Neural progenitor cell (in vitro differentiated cells): Measurements from ENCODE around the gene DLGAP4.

Experiments used
- EZH2 ChIP-seq: fragments of 200-600 bp; sonication (generic); IDR thresholded peaks from 2 replicates; pipeline ENCODE4 v1.6.1; 2017; ENCODE audit warnings: antibody characterized with exemption, mild to moderate bottlenecking, moderate library complexity
- EZH2phosphoT487 ChIP-seq: fragments of 200-600 bp; sonication (generic); IDR thresholded peaks from 2 replicates; pipeline ENCODE4 v1.6.1; 2017; ENCODE audit warnings: antibody characterized with exemption
- TF ChIP-seq, protein P1 (sequence below): fragments of 200-600 bp; sonication (generic); IDR thresholded peaks from 2 replicates; pipeline ENCODE4 v1.5.1; 2017; ENCODE audit warnings: antibody characterized with exemption, mild to moderate bottlenecking

DNA sequence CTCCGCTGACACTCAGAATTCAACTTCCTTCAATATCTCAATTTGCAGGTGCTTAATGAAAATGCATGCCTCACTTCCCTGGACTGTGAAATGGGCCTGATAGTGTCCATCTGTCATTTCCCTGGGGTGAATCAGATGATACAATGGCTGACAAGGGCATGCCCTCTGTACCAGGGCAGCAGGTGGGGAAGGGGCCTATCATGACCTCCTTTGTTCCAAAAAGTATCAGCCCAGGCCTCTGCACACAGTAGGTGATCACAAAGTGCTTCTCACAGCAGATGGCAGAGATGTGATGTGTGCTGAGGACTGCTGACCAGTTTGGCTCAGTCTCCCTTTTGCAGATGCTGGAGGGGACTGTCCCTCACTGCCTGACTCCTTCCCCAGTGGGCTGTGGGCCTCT lies 44.3 kb downstream of the DLGAP4 start:
- TF ChIP-seq, protein P1, sequence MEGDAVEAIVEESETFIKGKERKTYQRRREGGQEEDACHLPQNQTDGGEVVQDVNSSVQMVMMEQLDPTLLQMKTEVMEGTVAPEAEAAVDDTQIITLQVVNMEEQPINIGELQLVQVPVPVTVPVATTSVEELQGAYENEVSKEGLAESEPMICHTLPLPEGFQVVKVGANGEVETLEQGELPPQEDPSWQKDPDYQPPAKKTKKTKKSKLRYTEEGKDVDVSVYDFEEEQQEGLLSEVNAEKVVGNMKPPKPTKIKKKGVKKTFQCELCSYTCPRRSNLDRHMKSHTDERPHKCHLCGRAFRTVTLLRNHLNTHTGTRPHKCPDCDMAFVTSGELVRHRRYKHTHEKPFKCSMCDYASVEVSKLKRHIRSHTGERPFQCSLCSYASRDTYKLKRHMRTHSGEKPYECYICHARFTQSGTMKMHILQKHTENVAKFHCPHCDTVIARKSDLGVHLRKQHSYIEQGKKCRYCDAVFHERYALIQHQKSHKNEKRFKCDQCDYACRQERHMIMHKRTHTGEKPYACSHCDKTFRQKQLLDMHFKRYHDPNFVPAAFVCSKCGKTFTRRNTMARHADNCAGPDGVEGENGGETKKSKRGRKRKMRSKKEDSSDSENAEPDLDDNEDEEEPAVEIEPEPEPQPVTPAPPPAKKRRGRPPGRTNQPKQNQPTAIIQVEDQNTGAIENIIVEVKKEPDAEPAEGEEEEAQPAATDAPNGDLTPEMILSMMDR, result no peak
- no peak for TF ChIP-seq EZH2
- TF ChIP-seq EZH2phosphoT487, result no peak
